HG03280 (cell line): Measurements from ENCODE around the gene NKD1.

ENCODE experiments used
- ATAC-seq: cut with Tn5 transposase; IDR thresholded peaks from one replicate; pipeline ENCODE4 v1.9.1; 2021; ENCODE audit warnings: mild to moderate bottlenecking, moderate library complexity; ENCODE audit not compliant: unreplicated experiment

The NKD1 gene

DNA sequence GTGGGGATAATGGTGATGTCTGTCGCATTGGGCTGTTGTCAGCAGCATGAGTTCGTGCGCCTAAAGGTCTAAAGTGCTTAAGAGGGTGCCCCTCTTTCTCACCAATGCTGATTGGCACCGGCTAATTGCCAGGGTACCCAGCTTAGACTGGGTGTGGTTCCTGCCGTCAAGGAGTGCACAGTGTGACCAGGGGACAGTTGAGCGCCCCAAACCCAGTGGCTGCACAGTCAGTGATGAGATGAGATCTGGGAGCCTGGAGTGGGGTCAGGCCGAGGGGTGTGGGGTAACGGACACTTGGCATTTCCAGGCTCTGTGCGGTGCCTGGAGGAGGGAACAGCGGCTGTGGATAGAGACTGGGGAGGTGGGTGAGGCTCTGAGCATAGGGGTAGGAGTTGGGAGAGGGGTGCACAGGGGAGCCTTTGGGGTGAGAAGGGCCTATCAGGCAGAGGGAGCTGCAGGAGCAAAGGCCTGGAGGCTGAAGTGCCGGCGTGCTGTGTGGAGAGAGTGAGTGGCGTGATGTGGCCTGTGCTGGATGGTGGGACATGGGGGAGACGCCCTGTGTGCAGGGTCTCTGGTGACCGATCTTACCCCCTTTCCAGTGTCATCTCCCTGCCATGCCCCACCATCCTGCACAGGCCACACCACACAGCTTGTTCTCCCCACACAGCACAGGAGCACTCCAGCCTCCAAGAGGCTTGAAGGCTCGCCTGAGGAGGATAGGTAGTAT lies 74.6 kb downstream of the NKD1 start:
- no peak for ATAC-seq

DNA sequence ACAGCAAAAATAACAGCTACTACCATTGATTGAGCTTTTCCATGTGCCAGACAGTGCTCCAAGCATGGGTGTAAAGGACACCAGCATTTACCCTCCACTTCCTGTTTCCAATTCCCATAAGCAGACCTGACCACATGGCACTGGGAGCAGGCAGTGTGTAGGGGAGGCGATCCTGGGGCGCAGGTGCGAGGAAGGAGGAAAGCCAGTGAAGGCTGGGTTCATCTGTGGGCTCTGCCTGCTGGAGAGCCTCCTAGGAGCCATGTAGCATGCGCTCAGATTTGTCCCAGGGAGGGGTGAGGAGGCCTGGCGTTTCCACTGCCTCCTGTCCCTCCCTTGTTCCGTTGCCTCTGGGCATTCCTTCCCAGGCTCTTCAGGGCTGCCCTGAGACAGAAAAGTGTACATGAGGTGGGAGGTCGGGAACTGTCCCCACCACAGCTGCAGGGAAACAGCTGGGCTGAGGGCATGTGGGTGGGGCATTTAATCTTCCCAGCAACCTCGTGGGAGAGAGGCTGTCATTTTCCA lies 76.3 kb downstream of the NKD1 start:
- ATAC-seq, result no peak

DNA sequence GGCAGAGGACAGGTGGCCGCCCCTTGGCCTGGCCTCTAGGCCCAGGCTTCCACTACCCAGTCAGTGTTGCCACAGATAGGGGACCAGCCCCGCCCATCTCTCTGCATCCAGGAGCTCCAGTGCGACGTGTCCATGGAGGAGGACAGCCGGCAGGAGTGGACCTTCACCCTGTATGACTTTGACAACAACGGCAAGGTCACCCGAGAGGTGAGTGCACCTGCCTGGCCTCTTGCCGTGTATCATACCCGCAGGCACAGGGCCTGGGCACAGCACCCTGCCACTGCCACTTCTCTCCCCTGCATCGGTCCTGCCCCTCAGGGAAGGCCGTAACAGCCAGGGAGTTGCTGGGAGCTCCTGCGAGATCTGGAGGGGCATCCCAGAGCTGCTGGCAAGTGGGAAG lies 77.2 kb downstream of the NKD1 start:
- no peak for ATAC-seq

DNA sequence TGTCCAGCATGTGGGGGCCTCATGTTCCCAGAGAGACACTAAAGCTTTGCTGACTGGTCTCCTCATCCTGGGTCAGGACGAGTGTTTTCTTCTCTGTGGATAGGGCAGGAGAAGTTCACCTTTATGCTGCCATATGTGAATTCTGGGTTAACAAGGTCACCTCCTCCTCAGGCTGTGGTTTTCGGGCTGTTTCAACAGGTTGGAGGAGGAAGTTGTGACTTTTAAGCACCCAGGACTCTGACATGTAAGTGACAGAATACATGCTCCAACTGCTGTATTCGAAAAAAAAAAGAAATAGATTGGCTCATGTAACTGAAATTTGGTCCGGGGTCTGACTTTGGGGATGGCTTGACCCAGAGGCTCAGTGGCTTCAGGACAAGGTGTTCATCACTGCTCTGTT lies 78.7 kb downstream of the NKD1 start:
- no peak for ATAC-seq

DNA sequence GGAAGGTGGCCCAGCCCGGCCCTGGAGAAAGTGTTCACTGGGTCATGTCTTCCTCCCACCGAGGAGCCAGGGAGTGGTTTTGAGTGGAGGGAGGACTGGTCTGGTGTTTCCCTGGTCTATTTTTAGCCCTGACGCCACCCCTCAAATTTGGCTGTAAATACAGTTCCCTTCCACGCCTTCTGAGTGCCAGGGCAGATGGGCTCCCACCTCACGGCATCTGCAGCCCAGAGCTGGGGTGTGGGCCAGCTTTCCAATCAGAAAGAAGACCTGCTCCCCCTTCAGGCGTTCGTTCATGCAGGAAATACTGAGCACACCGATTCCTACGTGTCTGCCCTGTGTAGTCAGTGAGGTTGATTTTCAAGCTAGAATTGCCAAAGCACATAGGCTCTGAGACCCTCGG lies 79.2 kb downstream of the NKD1 start:
- no peak for ATAC-seq

DNA sequence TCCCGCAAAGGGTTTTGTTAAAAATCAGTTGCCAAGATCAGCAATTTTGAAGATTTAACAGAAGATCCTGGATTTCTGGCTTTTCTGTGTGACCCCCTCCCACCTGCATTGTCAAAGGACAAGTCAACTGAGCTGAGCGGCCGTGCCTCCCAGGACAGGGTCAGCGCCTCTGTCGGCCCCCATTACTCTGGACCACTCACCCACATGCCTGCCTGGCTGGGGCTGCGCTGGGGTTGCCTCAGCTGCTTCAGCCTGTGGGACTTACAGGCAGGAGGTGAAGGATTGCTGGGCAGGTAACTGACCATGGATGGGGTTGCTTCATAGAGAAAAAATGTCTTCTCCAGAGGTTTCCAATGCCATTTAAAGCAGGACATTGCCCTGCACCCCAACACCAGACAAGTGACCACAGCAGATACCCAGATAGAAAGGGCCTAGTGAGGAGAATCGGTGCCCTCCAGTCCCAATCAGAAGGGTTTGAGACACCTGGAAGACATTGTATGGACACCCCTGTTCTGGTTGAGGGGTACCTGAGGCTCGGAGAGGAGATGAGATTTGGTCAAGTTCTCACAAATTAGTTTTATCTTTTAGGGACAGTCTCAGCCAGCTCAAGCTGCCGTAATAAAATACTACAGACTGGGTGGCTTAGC lies 80.1 kb downstream of the NKD1 start:
- ATAC-seq, result no peak

DNA sequence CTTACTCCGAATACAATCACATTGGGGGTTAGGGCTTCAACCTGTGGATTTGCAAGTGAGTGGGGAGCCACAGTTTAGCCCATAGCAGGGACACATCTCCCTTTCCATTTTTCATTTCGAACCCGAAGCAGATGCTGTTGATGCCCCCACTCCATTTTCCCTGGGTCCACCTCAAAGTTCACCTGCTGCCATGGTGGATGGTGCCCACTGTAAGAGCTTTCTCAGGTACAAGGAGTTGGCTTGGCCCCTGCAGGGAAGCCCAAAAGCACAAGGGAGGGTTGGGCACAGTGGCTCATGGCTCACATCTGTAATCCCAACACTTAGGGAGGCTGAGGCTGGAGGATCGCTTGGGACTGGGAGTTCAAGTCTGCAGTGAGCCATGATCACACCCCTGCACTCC lies 81.1 kb downstream of the NKD1 start:
- ATAC-seq, result no peak

DNA sequence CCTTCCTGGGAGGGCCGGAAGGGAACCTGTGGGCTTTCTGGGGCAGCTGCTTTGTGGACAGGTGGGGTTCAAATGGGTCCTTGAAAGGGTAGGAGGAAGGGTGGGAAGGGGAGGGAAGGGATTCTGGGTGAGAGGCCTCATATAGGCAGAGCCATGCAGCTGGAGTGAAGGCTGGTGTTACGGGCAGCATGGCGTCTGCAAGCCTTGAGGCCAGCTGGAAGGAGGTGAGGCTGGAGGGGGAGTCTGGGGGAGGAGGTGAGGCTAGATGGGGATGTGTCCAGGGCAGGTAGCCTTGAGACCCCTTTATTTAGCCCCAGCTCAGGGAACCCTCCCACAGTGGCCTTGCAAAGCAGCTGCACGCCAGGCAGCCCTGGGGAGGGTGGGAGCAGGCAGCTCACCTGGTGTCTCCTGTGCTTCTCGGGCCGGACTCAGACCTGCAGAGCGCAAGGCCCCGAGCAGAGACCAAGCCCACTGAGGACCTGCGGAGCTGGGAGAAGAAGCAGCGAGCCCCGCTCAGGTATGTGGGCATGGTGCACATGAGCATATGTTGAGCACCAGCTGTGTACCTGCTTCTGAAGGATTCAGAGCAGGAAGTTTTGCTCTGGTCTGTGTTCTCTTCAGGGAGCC lies 82.3 kb downstream of the NKD1 start:
- no peak for ATAC-seq

DNA sequence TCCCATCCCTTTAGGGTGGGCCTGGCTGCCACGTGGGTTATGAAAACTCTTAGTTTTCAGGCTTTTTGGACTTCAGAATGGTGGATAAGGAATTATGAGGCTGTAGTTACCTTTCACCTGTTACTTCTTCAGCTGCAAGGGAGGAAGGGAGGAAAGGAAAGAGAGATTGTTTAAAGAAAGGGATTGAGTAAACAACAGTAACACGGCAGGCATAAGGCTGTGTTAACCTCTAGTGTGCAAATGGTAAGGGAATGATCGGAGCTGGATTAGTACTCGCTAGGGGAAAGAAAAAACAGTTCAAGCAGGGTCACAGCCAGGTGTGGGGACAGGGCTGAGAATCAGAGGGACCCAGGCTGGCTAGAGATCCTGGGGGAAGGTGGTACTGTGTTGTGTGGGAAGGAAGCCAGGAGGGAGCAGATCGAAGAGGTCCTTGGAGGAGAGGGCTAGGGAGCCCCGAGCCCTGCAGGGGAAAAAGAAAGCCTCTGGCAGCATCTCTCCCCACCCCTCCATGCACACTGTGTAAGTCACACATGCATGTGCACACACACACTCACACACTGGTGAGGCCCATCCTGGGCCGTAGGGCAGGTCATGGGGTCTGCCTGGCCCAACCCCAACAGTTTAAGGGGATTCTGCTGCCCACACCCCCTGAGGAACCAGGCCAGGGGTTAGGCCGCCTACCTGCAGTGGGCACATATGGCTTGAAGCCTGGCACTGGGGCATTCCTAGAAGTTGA lies 83.2 kb downstream of the NKD1 start:
- no peak for ATAC-seq

DNA sequence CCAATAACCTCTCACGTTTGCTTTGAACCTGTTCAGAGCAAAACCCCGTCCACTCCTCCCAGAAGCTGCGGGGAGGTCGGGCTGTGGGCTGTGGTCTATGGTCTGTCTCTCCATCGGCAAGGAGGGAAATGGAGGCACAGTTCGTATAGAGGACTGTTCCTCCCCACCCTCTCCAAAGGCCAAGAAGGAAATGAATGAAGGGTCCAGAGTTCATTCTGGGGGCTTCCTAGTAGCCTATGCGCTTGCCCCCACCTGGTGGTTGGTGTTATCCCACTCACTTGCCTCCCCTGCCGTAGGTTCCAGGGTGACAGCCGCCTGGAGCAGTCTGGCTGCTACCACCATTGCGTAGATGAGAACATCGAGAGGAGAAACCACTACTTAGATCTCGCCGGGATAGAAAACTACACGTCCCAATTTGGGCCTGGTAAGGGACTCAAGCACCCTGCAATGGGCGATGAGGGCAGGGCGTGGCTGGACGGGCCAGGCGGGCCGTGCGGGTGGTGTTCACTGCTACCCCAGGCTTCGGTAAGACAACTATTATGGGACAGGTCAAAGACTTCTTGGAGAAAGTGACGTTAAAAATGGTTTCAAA lies 83.9 kb downstream of the NKD1 start:
- ATAC-seq, result no peak

DNA sequence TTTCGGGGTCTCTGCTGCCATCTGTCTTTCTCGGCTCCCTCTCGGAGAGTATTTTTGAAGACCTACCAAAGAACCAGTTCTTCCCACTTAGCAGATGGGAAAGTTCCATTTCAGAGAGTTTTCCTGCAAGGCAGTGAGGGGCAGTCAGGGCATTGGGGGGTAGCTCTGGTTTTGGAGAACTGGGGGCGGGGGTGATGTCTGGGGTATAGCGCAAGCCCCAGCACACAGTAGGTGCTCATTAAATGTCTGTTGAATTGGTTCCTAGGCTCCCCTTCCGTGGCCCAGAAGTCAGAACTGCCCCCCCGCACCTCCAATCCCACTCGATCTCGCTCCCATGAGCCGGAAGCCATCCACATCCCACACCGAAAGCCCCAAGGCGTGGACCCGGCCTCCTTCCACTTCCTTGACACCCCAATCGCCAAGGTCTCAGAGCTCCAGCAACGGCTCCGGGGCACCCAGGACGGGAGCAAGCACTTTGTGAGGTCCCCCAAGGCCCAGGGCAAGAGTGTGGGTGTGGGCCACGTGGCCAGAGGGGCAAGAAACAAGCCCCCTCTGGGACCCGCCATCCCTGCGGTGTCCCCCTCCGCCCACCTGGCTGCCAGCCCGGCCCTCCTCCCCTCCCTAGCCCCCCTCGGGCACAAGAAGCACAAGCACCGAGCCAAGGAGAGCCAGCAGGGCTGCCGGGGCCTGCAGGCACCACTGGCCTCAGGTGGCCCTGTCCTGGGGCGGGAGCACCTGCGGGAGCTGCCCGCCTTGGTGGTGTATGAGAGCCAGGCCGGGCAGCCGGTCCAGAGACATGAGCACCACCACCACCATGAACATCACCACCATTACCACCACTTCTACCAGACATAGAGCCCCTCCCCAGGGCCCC lies 85.0 kb downstream of the NKD1 start:
- no peak for ATAC-seq

DNA sequence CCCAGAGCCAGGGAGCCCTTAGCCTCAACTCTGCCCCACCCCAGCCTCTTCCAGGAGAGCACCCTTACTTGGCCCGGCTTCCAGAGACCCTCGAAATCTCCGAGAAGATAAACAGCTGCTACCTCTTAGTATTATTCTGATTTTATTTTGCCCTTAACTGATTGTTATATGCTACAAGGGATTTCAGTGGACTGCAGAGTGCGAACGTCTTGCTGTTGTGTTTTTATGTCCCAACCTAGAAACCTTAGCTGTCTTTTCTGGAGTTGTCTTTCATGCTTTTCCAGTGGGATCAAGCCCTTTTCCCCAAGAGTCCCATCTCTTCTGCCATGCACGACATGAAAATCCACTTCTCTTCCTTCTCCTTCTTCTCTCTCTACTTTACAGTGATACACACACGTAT lies 85.9 kb downstream of the NKD1 start:
- no peak for ATAC-seq

DNA sequence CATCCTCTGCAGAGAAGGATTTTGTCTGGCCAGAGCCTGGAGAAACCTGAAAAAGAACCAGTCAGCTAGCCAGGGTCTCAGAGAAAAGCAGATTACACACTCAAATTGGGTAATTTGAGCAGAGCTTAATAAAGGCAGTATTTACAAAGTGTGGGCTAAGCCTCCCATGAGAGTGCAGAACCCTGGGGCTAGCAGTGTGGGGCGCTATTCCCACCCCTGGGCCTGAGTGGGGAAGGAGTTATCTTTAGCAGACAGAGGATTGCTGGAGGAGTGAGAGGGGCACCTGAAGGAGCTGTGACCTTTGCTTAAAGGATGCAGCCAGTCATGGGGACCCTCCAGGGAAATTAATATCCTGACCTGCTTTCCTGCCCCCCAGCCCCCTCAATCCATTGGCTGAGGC lies 86.8 kb downstream of the NKD1 start:
- no peak for ATAC-seq

DNA sequence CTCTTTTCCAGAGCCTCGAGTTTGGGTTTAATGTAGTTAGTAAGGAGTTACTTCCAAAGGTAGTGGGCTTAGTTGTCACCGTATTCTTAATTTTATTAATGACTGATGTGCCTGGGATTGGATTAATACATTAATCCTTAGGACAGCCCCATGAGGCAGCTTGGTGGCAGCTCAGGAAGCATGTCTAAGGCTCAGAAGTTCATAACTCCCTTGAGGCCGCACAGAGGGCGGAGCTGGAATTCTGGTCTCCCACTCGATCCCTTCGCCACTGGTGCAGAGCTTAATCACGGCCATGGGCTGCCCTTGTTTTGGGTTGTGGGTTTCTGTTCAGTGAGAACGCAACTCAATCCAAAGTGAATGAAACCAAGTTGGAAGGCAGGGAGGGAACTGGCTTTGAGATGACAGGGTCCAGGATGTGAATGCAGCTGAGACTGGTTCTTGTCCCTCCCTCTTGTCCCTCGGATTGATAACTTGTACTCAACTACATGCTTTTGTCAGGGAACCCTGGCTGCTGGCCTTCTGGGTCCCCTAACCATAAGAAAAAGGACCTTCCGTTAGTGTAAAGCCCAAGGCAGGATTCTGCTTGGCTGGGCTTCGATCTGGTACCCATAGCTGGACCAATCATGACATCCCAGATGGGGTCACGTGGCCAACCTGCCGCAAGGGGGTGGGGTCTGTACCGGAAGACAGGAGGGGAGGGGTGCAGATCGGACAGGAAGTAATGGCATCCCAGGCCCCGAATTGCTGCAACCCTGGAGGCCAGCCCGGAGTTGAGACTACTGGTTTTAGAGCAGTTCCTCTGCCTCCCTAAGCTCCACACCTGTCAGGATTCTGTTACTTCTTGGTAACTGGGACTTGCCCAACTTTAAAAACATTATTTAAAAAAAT lies 87.6 kb downstream of the NKD1 start:
- no peak for ATAC-seq

DNA sequence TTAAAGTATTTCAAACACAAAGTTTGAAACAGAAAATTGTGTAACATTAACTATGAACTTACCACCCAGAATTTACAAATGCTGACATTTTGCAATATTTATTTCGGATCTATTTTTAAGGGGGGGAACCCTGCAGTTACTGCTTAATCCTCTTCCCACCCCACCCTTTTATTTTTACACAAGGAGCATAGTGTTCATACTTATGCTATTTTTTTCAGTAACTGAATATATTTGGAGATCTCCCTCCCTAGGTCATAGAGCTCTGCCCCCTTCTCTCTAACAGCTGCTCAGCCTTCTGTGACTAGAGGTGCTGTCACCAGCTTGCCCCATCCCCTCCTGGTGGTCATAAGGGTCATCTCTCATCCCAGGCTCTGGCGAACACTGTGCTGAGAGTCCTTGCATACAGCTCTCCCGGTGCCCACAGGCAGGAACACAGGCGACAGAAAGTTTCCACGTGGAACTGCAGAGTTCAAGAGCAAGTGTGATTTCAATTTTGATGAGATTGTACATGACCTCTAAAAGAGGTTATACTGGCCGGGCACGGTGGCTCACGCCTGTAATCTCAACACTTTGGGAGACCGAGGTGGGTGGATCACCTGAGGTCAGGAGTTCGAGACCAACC lies 88.7 kb downstream of the NKD1 start:
- ATAC-seq, result no peak

DNA sequence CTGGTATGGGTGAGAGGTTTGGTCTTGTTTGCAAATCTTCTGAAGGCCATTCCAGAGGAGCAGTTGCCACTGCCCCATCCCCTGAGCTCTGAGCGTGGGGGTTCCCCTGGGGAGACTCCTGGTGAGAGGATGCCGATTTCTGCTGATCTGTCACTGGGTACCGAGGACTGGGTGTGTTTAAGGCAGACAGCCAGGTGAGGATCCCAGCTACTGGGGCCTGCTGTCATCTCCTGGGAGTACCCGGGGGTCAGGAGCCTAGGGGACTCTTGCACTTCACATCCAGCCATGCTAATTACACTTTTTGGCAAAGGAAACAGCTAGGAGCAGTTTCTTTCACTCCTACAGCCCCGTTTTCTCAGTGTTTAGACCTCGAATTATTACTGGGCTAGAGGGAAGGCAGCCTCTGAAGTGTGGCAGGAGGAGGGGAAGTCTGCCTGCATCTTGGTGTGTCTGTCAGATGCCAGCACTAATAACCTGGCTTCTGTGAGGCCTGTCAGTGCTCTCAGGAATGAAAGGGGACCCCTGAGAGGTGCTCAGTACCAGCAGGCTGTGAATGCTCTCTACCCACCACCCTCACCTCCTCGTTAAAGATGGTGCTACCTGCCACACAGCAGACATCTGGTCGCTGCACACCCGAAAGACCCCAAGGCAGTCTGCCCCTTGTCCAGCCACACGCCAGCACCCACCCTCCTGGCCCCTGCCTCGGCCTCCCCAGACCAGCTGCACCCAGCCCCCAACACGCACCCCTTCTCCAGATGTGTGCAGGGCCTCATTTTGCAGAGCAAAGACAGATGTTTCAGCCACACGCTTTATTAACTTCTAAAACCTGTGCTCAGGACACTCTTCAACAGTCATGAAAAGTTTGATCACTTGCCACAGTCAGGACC lies 89.8 kb downstream of the NKD1 start:
- no peak for ATAC-seq

DNA sequence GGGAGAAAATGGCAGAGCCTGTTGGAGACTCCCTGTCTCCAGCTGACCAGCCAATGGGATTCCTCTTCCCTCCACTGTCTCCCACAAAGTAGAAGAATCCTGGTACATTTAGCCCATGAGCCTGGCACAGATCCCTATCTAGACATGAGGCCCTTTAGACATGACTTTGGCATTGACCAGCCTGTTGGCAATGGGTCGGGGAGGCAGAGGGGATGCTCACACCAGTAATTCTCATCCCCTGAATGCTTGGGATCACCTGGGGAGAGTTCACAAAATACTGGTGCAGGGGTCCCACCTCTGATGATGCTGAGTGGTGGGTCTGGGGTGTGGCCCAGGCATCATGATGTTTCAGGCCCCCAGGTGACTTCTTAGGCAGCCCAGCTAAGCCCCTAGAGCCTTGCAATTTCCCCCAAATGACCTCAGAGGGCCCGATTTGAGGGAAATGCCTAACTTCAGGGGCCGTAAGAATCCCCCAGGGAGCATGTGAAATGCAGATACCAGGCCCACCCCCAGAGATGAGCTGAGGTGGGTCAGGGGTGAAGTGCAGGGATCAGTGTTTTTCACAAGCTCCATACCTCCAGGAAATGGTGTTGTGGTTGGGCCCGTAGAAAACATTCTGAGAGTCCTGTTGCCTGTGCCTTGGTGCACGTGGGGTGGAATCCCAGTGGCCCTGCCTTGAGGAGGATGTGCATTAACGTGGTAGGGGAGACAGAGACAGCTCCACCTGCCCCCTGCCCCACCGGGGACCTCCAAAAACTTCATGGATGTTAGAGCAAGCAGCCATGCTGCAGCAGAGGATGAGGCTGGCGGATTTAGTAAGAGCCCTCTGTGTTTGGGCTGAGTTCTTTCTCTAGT lies 90.8 kb downstream of the NKD1 start:
- ATAC-seq, result no peak
